Osteocyte (in vitro differentiated cells): Measurements from ENCODE around the gene GPR150. TPM values are rescaled to one million over a fixed set of nuclear protein-coding genes. Genes with fewer than 3 reads are reported as not detected.

Experiments used
- DNase-seq: peaks from one replicate; pipeline ENCODE4 v3.0.0; 2021; ENCODE audit warnings: mixed read lengths; ENCODE audit not compliant: unreplicated experiment; ENCODE audit errors: extremely low spot score
- H3K27ac Mint-ChIP-seq: one replicate; pipeline ENCODE4 v1.8.0; 2021; ENCODE audit warnings: mild to moderate bottlenecking, mixed read lengths; ENCODE audit not compliant: unreplicated experiment
- H3K27me3 Mint-ChIP-seq: one replicate; pipeline ENCODE4 v1.8.0; 2021; ENCODE audit warnings: mixed read lengths; ENCODE audit not compliant: unreplicated experiment
- H3K36me3 Mint-ChIP-seq: one replicate; pipeline ENCODE4 v1.8.0; 2021; ENCODE audit warnings: mixed read lengths; ENCODE audit not compliant: unreplicated experiment
- H3K4me1 Mint-ChIP-seq: one replicate; pipeline ENCODE4 v1.8.0; 2021; ENCODE audit warnings: mixed read lengths; ENCODE audit not compliant: unreplicated experiment
- H3K4me3 Mint-ChIP-seq: one replicate; pipeline ENCODE4 v1.8.0; 2021; ENCODE audit warnings: mild to moderate bottlenecking, moderate library complexity, mixed read lengths; ENCODE audit not compliant: unreplicated experiment
- H3K9me3 Mint-ChIP-seq: one replicate; pipeline ENCODE4 v1.8.0; 2021; ENCODE audit warnings: mixed read lengths; ENCODE audit not compliant: unreplicated experiment
- total RNA-seq: library from RNA; stranded (reverse); gene quantifications from 2 replicates; pipeline ENCODE4 v1.2.1, GENCODE V29; 2021
- TF ChIP-seq, protein P1 (sequence below): fragments of 200-600 bp; sonication (generic); IDR thresholded peaks from 2 replicates; pipeline ENCODE4 v1.5.0; 2021; ENCODE audit warnings: antibody characterized with exemption, mild to moderate bottlenecking, moderate library complexity

Gene GPR150
- total RNA-seq, 1 donor from 2014 or later: 0.21 TPM

DNA sequence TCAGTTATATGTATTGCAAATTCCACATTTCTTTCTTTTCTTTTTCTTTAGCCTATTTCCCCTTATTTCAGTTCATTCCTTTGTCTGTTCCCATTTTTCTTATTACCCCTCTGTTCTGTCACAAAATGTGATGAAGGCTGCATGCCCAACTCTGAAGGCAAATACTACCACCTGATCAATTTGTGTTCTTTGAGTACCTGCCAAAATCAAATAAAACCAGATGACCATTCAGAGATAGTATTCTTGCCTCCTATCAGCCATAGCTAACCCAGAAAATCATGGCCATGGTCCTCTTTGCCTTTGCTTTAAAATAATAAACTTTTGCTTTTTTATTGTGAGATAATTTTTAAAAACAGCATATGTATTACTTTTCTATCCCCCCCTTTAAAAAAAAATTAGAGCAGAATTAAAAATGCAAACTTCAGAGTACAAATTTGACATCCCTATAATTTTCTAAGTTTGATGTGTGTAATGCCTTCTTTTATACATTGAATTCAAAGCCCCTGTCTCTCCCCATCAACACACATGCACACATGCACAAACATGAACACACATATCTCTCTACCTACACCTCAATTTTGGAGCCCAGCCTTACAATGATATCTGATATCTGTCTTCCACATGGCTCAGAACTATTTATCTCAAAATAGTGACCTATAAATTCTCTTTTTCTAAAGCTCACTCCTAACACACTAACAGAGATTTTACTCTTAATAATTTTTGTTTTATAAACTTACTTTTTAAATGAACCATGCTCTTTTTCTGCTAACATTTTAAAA lies 30.1 kb downstream of the GPR150 start:
- no peaks in the 10 kb centered on the region for H3K9me3 Mint-ChIP-seq
- TF ChIP-seq, protein P1, sequence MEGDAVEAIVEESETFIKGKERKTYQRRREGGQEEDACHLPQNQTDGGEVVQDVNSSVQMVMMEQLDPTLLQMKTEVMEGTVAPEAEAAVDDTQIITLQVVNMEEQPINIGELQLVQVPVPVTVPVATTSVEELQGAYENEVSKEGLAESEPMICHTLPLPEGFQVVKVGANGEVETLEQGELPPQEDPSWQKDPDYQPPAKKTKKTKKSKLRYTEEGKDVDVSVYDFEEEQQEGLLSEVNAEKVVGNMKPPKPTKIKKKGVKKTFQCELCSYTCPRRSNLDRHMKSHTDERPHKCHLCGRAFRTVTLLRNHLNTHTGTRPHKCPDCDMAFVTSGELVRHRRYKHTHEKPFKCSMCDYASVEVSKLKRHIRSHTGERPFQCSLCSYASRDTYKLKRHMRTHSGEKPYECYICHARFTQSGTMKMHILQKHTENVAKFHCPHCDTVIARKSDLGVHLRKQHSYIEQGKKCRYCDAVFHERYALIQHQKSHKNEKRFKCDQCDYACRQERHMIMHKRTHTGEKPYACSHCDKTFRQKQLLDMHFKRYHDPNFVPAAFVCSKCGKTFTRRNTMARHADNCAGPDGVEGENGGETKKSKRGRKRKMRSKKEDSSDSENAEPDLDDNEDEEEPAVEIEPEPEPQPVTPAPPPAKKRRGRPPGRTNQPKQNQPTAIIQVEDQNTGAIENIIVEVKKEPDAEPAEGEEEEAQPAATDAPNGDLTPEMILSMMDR: no peak
- H3K36me3 Mint-ChIP-seq: peaks cover 2% of the 10 kb centered on the region
- no peak overlapping the region for H3K4me3 Mint-ChIP-seq
- H3K4me1 Mint-ChIP-seq: peaks cover 19% of the 10 kb centered on the region
- H3K27ac Mint-ChIP-seq: no peak overlapping the region
- H3K27me3 Mint-ChIP-seq: no peaks in the 10 kb centered on the region
- no peak for DNase-seq

- DNase-seq: no peak
- H3K4me3 Mint-ChIP-seq: no peak overlapping the region
- H3K27ac Mint-ChIP-seq: no peak overlapping the region
- H3K4me1 Mint-ChIP-seq: peaks cover 11% of the 10 kb centered on the region
- TF ChIP-seq, protein P1: no peak
- H3K9me3 Mint-ChIP-seq: no peaks in the 10 kb centered on the region
- H3K27me3 Mint-ChIP-seq: no peaks in the 10 kb centered on the region
- H3K36me3 Mint-ChIP-seq: peaks cover 4% of the 10 kb centered on the region
Measured at GRCh38 chr5:95652849-95653248, 33.0 kb downstream of the GPR150 start.

DNA sequence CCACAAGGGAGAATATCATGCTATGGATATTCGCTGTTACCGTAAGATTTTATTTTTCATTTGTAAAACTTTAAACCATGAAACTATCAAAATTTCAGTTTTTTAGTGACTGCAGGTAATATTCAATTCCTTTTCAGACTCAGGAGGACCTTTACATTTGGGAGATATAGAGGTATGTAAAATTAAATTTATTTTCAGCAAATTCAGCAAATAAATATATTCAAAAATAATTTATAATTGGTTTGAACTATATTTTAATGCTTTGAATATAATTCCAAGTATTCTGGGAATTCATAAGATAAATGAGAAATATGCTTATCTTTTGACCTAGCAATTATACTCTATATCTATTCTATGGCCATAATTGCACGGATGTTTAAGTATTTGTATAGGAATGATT lies 34.3 kb downstream of the GPR150 start:
- no peaks in the 10 kb centered on the region for H3K9me3 Mint-ChIP-seq
- DNase-seq: no peak
- no peak overlapping the region for H3K4me3 Mint-ChIP-seq
- H3K27ac Mint-ChIP-seq: no peak overlapping the region
- H3K27me3 Mint-ChIP-seq: no peaks in the 10 kb centered on the region
- peaks cover 4% of the 10 kb centered on the region for H3K36me3 Mint-ChIP-seq
- H3K4me1 Mint-ChIP-seq: peaks cover 7% of the 10 kb centered on the region
- TF ChIP-seq, protein P1: no peak

- H3K9me3 Mint-ChIP-seq: no peaks in the 10 kb centered on the region
- H3K27me3 Mint-ChIP-seq: no peaks in the 10 kb centered on the region
- no peak overlapping the region for H3K4me3 Mint-ChIP-seq
- DNase-seq: no peak
- no peaks in the 10 kb centered on the region for H3K4me1 Mint-ChIP-seq
- H3K27ac Mint-ChIP-seq: no peak overlapping the region
- H3K36me3 Mint-ChIP-seq: peaks cover 4% of the 10 kb centered on the region
- TF ChIP-seq, protein P1: no peak
Measured at GRCh38 chr5:95655575-95655974, 35.7 kb downstream of the GPR150 start.

- TF ChIP-seq, protein P1: no peak
- Mint-ChIP-seq H3K4me3 (no peak overlapping the region), H3K27me3 (no peaks in the 10 kb centered on the region), H3K36me3 (peaks cover 2% of the 10 kb centered on the region), H3K9me3 (no peaks in the 10 kb centered on the region), H3K4me1 (peaks cover 5% of the 10 kb centered on the region), H3K27ac (no peak overlapping the region)
- DNase-seq: no peak
Measured at GRCh38 chr5:95660060-95660459, 40.2 kb downstream of the GPR150 start.
